BJ (cell line): Measurements from ENCODE around the gene LSP1. TPM values are rescaled to one million over a fixed set of nuclear protein-coding genes. Genes with fewer than 3 reads are reported as not detected.

Source experiments
- CTCF ChIA-PET: fragments of 350-600 bp; formaldehyde crosslinking; extraction: SDS; loops from one replicate; lab custom pipeline; 2021; ENCODE audit warnings: antibody characterized with exemption, inconsistent platforms; lab: Yijun Ruan, JAX
- POLR2A ChIA-PET: fragments of 300-600 bp; sonication (Branson Sonifier 250); formaldehyde crosslinking; extraction: SDS; loops from one replicate; lab custom pipeline; 2021; ENCODE audit warnings: antibody characterized with exemption; lab: Charles Lee
- DNase-seq: peaks from one replicate; pipeline ENCODE4 v3.0.0-alpha.2; 2011; ENCODE audit warnings: low read depth
- H3K27me3 ChIP-seq: 2 replicates; pipeline ENCODE4 v1.6.0; 2011; ENCODE audit warnings: low read length; ENCODE audit not compliant: control insufficient read depth, insufficient read depth
- H3K36me3 ChIP-seq: 2 replicates; pipeline ENCODE4 v1.5.1; 2011; ENCODE audit warnings: low read length; ENCODE audit not compliant: control insufficient read depth, insufficient read depth
- H3K4me3 ChIP-seq: 2 replicates; pipeline ENCODE4 v1.5.1; 2011; ENCODE audit warnings: low read depth, mild to moderate bottlenecking, control low read depth, low read length
- polyA plus RNA-seq: library from polyadenylated mRNA; depleted of rRNA; stranded (reverse); fragments of >200 nt; gene quantifications from 2 replicates; pipeline ENCODE4 v1.2.3, GENCODE V29; 2011
- TF ChIP-seq, protein P1 (sequence below): IDR thresholded peaks from 2 replicates; pipeline ENCODE4 v1.5.1; 2011; ENCODE audit warnings: low read depth, mild to moderate bottlenecking, control low read depth, inconsistent platforms, low read length, moderate library complexity; ENCODE audit not compliant: insufficient read depth

The LSP1 gene
- polyA plus RNA-seq, 1 experiment = not detected

DNA sequence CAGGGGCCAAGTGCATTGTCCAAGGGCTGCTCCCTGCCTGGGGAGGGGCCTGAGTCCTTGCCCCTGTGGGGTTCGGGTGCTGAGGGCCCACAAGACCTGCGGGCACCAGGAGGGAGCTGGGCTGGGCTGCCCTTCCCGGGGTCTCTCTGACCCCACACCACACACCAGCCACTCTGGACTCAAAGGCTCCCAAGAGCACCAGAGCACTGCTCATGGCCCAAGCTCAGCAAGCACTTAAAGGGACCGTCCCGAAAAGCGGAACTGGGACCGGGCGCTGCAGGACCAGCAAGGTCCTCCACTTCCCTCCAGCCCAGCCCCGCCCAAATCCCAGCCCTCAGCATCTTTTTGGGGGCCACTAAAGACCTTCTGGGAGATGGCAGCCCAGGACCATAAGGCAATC, 5.3 kb downstream of the LSP1 start:
- no peak for DNase-seq
- TF ChIP-seq, protein P1, sequence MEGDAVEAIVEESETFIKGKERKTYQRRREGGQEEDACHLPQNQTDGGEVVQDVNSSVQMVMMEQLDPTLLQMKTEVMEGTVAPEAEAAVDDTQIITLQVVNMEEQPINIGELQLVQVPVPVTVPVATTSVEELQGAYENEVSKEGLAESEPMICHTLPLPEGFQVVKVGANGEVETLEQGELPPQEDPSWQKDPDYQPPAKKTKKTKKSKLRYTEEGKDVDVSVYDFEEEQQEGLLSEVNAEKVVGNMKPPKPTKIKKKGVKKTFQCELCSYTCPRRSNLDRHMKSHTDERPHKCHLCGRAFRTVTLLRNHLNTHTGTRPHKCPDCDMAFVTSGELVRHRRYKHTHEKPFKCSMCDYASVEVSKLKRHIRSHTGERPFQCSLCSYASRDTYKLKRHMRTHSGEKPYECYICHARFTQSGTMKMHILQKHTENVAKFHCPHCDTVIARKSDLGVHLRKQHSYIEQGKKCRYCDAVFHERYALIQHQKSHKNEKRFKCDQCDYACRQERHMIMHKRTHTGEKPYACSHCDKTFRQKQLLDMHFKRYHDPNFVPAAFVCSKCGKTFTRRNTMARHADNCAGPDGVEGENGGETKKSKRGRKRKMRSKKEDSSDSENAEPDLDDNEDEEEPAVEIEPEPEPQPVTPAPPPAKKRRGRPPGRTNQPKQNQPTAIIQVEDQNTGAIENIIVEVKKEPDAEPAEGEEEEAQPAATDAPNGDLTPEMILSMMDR = no peak
- ChIA-PET CTCF (interaction anchor here (0.6 to 2.0 kb wide), 3 partner anchors 26 to 317 kb away, joined by 3 to 6 read pairs (median 3); no protein-coding TSS in a partner anchor), POLR2A (no interaction called here)
- H3K4me3 ChIP-seq = no peak overlapping the region
- H3K27me3 ChIP-seq = peaks cover 2% of the 10 kb centered on the region
- H3K36me3 ChIP-seq = no peaks in the 10 kb centered on the region

DNA sequence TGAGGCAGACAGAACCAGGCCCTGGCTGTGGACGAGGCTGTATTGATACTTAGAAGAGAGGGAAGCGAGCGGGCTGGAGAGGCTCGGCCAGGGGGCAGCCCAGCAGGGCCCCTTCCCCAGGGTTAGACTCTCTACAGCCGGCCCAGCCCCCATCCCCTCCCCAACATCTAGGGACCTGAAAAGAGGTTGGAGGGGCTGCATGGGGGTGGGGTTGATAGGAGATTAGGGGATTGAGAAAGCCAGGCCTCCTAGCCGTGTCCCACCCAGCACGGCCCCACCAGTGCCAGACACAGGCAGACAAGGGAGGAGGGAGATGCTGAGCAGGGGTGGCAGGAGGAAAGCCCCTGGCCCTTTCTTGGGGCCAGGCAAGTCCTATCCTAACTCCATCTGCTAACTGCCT, 5.7 kb downstream of the LSP1 start:
- TF ChIP-seq, protein P1 = no peak
- Histone ChIP-seq H3K36me3 (no peaks in the 10 kb centered on the region), H3K4me3 (no peak overlapping the region), H3K27me3 (peaks cover 2% of the 10 kb centered on the region)
- ChIA-PET CTCF (interaction anchor here (1.3 to 2.0 kb wide), 2 partner anchors 26 to 293 kb away, joined by 3 to 6 read pairs; no protein-coding TSS in a partner anchor), POLR2A (no interaction called here)
- DNase-seq = no peak

DNA sequence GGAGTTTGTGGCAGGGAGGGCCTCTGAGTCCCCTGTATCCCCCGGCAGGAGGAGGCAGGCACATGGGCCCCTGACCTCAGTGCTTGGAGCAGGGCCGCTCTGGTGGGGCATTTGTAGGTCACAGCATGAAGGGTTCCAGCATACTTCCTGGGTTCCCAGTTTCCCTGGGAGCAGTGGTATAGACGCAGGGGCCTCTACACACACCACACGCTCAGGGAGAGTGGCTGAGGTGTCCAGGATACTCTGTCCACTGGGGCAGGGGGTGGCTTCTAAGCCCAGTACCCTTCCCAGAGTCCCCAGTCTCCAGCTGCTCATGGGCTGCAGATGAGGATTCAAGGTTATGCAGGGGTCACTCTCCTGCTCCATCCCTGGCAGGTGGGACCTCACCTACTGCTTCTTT, 6.1 kb downstream of the LSP1 start:
- POLR2A ChIA-PET = no interaction called here
- H3K4me3 ChIP-seq = no peak overlapping the region
- no peaks in the 10 kb centered on the region for H3K36me3 ChIP-seq
- TF ChIP-seq, protein P1 = no peak
- DNase-seq = no peak
- peaks cover 2% of the 10 kb centered on the region for H3K27me3 ChIP-seq
- CTCF ChIA-PET = interaction anchor here (2.0 kb wide), 1 partner anchor 292 kb away, joined by 6 read pairs; no protein-coding TSS in a partner anchor

DNA sequence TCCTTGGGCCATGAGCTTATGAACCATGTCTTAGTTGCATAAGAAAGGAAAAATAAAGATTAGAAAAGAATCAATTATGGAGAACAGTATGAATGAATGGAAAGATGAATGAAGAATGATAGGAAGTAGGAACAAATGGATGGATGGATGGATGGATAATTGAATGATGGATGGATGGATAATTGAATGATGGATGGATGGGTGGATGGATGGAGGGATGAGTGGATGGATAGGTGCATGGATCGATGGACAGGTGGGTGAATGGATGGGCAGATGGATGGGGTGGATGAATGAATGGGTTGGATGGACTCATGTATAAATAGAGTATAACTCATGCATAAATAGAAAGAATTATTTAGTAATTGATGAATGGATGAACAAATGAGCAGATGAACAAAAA, 7.2 kb downstream of the LSP1 start:
- TF ChIP-seq, protein P1 = no peak
- Histone ChIP-seq H3K36me3 (no peaks in the 10 kb centered on the region), H3K27me3 (peaks cover 2% of the 10 kb centered on the region), H3K4me3 (no peak overlapping the region)
- ChIA-PET CTCF (no interaction called here), POLR2A (no interaction called here)
- DNase-seq = no peak

DNA sequence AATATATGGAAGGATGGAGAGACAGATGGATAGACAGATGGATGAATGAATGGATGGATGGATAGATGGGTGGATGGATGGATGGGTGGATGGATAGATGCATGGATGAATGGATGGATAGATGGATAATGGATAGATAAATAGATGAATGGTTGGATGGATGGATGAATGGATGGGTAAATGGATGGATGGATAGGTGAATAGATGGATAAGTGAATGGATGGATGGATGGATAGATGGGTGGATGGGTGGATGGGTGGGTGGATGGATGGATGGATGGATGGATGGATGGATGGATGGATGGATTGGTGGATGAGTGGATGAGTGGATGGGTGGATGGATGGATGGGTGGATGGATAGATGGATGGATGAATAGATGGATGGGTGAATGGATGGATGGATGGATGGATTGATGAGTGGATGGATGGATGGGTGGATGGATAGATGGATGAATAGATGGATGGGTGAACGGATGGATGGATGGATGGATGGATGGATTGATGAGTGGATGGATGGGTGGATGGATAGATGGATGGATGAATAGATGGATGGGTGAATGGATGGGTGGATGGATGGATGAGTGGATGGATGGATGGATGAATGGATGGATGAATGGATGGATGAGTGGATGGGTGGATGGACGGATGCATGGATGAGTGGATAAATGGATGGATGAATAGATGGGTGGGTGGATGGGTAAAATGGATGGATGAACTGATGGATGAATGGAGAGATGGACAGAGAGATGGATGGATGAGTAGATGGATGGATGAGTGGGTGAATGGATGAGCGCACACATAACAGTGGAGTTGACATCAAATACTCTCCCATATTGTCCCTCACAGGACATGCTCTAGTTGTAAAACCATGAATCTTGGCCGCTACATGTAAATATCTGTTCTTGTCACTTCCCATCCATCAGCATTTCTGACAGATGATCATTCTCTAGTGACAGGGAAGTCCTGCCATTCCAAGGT, 8.8 kb downstream of the LSP1 start:
- TF ChIP-seq, protein P1 = no peak
- H3K4me3 ChIP-seq = no peak overlapping the region
- ChIA-PET POLR2A (no interaction called here), CTCF (interaction anchor here (0.8 to 1.9 kb wide), 3 partner anchors 15 to 29 kb away, joined by 3 to 5 read pairs (median 4); no protein-coding TSS in a partner anchor)
- DNase-seq = no peak
- H3K27me3 ChIP-seq = peaks cover 2% of the 10 kb centered on the region
- H3K36me3 ChIP-seq = no peaks in the 10 kb centered on the region
